ENCODE data around the gene MAPK8. TPM values are rescaled to one million over a fixed set of nuclear protein-coding genes. Genes with fewer than 3 reads are reported as not detected.

MAPK8 gene
- total RNA-seq, 1 donor from 2014 or later: 72.4 TPM

DNA sequence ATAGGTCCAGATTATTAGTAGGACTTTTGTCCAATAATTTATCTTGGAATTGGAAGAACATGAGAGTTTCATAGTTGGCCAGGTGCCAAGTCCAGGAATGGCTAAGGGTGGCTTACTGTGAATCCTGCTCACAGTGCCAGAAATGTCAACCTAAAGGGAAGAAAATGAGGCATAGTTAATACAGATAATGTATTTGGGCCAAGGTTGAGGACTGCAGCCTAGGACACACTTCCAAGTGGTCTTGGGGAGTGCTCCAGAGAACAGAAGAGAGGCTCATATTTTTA is 78.2 kb downstream of the MAPK8 start:
- DNase-seq: no peak

- no peak for DNase-seq
Measured at GRCh38 chr10:48389272-48389671, 82.8 kb downstream of the MAPK8 start.

GRCh38 chr10:48389846-48390557 is 83.5 kb downstream of the MAPK8 start:
- DNase-seq: no peak

GRCh38 chr10:48390558-48390871 is 84.0 kb downstream of the MAPK8 start:
- no peak for DNase-seq

DNA sequence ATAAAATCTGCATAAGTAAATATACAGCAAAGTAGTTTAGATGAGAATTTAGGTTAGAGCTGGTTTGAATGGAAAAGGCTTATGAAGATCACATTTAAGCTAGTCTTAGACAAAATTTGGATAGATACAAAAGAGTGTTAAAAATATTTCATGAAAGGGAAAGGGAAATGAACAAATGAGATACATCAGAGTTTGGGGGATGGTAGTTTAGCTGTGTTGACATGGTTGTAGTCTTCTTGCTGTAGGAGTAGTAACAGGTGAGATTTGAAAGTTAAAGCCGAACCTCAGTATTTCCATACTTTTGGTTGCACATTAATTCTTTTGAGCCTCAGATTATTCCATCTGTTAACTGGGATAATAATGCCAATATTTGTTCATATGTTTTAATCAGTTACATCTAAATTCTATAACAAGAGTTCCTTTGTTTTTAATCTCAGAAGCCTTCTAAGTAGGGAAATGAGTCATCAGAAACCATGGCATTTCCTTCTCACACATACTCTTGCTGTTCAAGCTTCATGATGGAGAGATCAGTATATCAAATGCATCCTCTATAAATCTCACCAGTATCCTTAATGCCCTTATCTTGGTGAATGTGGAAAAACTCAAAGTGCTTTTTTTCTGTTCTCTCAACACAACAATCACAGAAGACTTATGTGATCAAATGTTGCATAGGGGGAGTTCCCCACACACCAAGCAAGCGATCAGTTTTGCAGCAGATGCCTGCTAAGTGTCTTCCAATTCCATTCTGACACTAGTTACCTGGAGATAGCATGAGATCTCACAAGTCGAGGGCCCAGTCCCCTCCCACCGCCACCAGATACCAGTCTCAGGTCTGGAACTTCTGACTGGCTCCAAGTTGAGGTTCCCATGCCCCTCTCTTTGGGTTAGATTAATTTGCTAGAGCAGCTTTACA is 84.7 kb downstream of the MAPK8 start:
- DNase-seq: no peak

GRCh38 chr10:48391994-48392393 is 85.5 kb downstream of the MAPK8 start:
- no peak for DNase-seq

DNA sequence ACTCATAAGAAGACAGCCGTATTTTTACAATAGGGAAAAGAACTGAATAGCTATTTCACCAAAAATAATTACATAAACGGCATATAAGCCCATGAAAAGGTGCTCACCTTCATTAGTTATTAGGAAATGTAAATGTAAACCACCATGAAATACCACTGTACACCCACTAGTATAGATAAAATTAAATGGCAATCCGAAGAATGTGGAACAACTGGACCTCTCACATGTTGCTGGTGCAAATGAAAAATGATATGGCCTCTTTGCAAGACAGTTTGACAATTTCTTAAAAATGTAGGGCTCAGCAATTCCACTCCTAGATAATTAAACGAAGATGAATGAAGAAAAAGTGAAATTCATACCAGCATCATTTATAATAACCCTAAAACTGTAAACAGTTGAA is 91.8 kb downstream of the MAPK8 start:
- DNase-seq: no peak

DNA sequence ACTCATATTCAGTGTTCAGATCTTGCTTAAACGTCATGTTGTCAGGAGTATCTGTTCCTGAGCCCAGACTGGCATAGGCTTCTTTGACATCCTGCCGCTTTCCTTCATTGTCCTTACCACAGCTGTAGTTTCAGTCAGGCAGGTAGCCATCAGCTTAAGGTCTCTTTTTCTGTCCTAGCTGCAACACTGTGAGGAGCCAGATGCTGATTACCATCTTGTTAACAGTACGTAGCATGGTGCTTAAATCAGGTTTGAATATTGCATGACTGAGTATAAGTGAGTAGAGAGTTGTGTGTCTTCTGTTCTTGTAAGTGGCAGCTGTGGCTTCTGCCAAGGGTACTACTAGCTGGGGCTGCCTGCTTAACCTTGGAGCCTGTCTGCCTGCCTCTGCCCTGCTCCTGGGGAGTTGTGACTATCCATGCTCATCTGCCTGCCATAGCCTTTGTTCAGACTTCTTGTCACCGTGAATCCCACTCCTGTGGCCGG is 92.6 kb downstream of the MAPK8 start:
- peak; percentile 16 for DNase-seq

DNA sequence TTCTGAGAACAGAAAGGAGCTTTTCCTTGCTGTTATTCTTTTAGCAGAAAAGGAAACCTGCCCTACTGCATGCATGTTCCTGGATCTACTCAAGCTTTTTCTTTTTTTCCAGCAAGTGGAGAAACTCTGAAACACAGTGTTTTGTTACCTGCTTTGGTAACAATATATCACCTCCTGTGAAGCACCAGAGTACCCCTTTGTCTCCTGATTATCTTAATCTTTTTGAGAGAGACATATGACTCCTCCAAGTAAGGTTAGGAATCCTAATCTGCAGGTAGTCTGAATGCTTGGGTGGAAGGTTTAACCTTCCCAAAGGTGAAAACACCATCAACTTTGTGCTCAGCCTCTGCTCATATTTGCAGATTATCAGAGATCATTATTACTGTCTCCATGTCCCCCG is 93.1 kb downstream of the MAPK8 start:
- DNase-seq: no peak

DNA sequence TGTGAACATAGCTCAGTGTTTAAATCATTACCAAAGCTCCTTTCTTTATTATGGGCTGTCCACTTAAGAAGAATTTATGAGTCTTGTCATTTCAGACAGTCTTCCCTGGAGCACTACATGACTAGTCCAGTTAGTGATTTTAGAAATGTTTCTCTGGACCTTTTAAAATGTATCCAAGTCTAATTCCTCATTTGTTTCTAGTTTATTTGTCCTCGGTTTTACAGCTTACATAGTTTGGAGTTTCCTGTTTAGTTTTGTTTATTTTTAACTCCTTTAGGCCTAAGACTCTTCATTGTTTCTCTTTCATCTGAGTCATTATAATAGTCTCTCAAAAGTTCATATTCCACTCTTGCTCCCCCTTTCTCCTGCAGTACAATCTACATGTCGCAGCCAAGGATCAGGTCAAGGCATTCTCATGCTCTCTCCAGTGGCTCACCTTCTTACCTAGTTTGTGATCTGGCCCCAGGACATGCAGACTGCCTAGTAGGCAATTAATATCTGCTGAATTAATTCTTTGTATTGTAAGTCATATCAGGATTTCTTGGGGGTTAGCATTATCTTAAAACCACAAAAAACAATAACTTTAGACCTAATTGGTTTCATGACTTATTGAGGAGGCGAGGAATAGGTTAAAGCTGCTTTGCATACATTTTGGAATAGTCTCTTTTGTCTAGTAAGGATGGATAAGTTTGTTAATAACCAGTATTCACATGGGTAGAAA is 93.8 kb downstream of the MAPK8 start:
- no peak for DNase-seq

GRCh38 chr10:48400850-48401220 is 94.4 kb downstream of the MAPK8 start:
- DNase-seq: no peak

DNA sequence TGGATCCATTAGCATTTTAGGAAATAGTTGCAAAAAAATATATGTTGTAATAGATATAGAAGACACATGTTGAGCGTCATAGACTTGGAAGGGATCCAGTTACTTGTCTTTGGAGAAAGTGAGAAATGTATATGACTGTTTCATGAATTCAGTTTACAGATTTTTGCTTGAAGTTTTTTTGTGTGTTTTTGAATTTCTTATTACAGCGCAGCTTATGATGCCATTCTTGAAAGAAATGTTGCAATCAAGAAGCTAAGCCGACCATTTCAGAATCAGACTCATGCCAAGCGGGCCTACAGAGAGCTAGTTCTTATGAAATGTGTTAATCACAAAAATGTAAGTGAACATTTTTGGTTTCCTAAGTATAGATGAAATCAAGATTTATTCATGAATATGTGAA is 98.2 kb downstream of the MAPK8 start:
- peak; percentile 18 for DNase-seq

DNA sequence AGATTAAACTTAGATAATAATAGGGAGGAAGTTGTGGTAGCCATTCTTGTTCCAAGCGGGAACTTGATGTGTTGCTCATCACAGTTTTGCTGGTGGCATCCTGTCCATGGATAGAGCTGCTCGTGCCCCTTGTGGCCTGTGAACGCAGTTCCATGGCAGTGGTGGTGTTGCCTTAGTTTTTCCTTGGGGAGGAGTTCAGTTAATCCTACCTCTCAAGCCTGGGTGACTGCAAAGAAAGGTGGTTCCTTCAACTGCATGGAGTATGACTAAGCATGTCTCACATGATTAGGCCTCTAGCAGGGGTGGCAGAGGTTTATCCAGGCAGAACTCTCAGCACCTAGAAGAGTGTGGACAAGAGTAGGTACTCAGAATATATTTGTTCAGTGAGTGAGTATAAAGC is 99.7 kb downstream of the MAPK8 start:
- DNase-seq: no peak

- DNase-seq: no peak
Measured at GRCh38 chr10:48406658-48407057, 100.2 kb downstream of the MAPK8 start.

- DNase-seq: no peak
Measured at GRCh38 chr10:48410503-48410902, 104.0 kb downstream of the MAPK8 start.

GRCh38 chr10:48411510-48411909 is 105.0 kb downstream of the MAPK8 start:
- DNase-seq: no peak

- no peak for DNase-seq
Measured at GRCh38 chr10:48412081-48412480, 105.6 kb downstream of the MAPK8 start.

DNA sequence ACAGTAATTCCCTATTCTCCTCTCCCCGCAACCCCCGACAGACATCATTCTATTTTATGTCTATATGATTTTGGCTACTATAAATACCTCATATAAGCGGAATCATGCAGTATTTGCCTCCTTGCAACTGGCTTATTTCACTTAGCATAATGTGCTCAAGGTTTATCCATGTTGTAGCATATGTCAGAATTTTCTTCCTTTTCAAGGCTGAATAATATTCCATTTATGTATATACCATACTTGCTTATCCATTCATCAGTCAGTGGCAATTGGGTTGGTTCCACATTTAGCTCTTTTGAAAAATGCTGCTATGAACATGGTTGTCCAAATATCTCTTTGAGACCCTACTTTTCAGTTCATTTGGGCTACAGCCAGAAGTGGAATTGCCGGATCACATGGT is 106.5 kb downstream of the MAPK8 start:
- DNase-seq: no peak

DNA sequence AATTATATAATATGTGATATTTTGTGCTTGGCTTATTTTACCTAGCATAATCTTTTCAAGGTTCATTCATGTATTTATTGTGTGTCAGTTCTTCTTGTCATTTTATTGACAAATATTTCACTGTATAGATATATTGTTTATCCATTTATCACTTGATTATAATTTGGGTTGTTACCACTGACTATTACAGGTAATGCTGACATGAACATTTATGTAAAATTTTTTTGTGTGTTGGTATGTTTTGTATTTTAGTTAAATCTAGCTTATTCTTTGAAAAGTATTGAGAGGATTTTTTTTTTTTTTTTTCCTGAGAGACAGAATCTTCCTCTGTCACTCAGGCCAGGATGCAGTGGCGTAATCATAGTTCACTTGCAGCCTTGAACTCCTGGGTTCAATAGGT is 107.7 kb downstream of the MAPK8 start:
- DNase-seq: no peak

DNA sequence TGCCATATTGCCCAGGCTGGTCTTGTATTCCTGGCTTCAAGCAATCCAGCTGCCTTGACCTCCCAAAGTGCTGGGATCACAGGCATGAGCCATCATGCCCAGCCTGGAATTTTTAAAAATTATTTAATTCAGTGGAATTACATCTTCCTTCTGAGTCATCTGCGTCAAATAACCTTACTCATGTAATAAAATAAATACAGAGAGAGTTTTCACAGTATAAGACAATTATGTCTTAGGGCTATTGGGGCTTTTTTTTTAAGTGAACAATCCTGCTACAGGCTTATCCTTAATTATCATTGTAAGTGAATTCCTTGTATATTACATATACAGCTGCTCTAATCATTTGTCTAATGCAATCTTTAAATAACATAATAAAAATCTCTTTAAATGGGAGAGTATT is 108.3 kb downstream of the MAPK8 start:
- no peak for DNase-seq

GRCh38 chr10:48416584-48417232 is 110.2 kb downstream of the MAPK8 start:
- no peak for DNase-seq

- no peak for DNase-seq
Measured at GRCh38 chr10:48417374-48417773, 110.9 kb downstream of the MAPK8 start.

Measured in tongue (tissue), 2 donors.